HEK293T (cell line): ENCODE data around the gene NTN4.

Experiments
- BHLHE40 ChIP-seq: fragments of 450-650 bp; IDR thresholded peaks from 2 replicates; pipeline ENCODE4 v1.6.1; 2016; ENCODE audit warnings: mild to moderate bottlenecking, moderate library complexity, borderline replicate concordance
- CTBP1 ChIP-seq: fragments of 450-650 bp; IDR thresholded peaks from 2 replicates; pipeline ENCODE4 v1.6.1; 2016; ENCODE audit warnings: borderline replicate concordance
- ELF4 ChIP-seq: fragments of 450-650 bp; IDR thresholded peaks from 2 replicates; pipeline ENCODE4 v1.6.1; 2017; ENCODE audit warnings: antibody characterized with exemption
- FOXA1 ChIP-seq: fragments of 450-650 bp; IDR thresholded peaks from 2 replicates; pipeline ENCODE4 v1.6.1; 2016; ENCODE audit warnings: mild to moderate bottlenecking
- FOXK2 ChIP-seq: fragments of 450-650 bp; IDR thresholded peaks from 2 replicates; pipeline ENCODE4 v1.6.1; 2016; ENCODE audit warnings: mild to moderate bottlenecking
- FOXM1 ChIP-seq: fragments of 450-650 bp; IDR thresholded peaks from 2 replicates; pipeline ENCODE4 v1.6.1; 2017; ENCODE audit warnings: mild to moderate bottlenecking, borderline replicate concordance
- HDGF ChIP-seq: fragments of 450-650 bp; IDR thresholded peaks from 2 replicates; pipeline ENCODE4 v1.6.1; 2017; ENCODE audit warnings: antibody characterized with exemption, borderline replicate concordance
- LEF1 ChIP-seq: fragments of 450-650 bp; IDR thresholded peaks from 2 replicates; pipeline ENCODE4 v1.6.1; 2017; ENCODE audit warnings: mild to moderate bottlenecking, borderline replicate concordance
- PKNOX1 ChIP-seq: fragments of 450-650 bp; IDR thresholded peaks from 2 replicates; pipeline ENCODE4 v1.6.1; 2016
- SP1 ChIP-seq: fragments of 450-650 bp; IDR thresholded peaks from 2 replicates; pipeline ENCODE4 v1.6.1; 2017
- SUZ12 ChIP-seq: fragments of 450-650 bp; IDR thresholded peaks from 2 replicates; pipeline ENCODE4 v1.6.1; 2016; ENCODE audit warnings: mild to moderate bottlenecking
- TARDBP ChIP-seq: fragments of 450-650 bp; IDR thresholded peaks from 2 replicates; pipeline ENCODE4 v1.6.1; 2016
- ZNF384 ChIP-seq: fragments of 450-650 bp; IDR thresholded peaks from 2 replicates; pipeline ENCODE4 v1.6.1; 2016

DNA sequence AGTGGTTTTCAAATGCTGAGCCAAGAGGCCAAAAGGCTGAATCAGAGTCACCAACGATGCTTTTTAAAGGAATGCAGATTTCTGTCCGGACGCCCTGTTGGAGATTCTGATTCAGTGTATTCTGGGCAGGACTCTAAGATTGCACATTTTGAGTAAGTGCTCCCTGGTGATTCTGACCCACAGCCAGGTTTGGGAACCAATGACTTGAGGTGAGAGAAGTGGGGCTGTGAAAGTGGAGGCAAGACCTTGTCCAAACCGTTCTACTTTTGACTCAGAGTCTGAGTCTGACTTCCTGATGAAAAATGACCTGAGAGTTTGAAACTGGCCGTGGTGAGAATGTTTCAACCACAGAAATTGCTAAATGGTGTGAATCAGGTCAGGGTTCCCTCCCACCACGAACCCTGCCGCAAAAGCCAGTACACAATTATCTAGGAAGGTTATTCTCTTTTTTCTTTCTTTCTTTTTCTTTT, 90.2 kb downstream of the NTN4 start:
- no peak for TF ChIP-seq SP1
- TF ChIP-seq BHLHE40 = no peak
- TF ChIP-seq FOXK2 = no peak
- no peak for TF ChIP-seq LEF1
- TF ChIP-seq TARDBP = no peak
- no peak for TF ChIP-seq PKNOX1
- no peak for TF ChIP-seq ZNF384
- TF ChIP-seq SUZ12 = no peak
- TF ChIP-seq FOXM1 = no peak
- no peak for TF ChIP-seq FOXA1
- no peak for TF ChIP-seq CTBP1
- no peak for TF ChIP-seq HDGF
- no peak for TF ChIP-seq ELF4
